Suprapubic skin (tissue), 3 donors: ENCODE measurements around the gene HES1.
"Not testable (repeated sequence)": the region's sequence is repeated elsewhere in the genome, so short reads cannot be mapped to it uniquely, and the experiment has no call there.

Experiments used
- POLR2A ChIP-seq, 2 donors: fragments of 450-650 bp; IDR thresholded peaks; one replicate each; pipeline ENCODE4 v1.6.1; 2017; ENCODE audit warnings: antibody characterized with exemption in 2 of 2, mild to moderate bottlenecking in 2 of 2, moderate library complexity in 2 of 2
- TF ChIP-seq, protein P1 (sequence below), 2 donors: fragments of 200-600 bp in 1 of 2; fragments of 450-650 bp in 1 of 2; sonication (generic) in 1 of 2; IDR thresholded peaks; one replicate each; pipeline ENCODE4 v1.5.1; 2016 to 2019; ENCODE audit warnings: antibody characterized with exemption in 2 of 2, mild to moderate bottlenecking in 1 of 2, moderate library complexity in 1 of 2

DNA sequence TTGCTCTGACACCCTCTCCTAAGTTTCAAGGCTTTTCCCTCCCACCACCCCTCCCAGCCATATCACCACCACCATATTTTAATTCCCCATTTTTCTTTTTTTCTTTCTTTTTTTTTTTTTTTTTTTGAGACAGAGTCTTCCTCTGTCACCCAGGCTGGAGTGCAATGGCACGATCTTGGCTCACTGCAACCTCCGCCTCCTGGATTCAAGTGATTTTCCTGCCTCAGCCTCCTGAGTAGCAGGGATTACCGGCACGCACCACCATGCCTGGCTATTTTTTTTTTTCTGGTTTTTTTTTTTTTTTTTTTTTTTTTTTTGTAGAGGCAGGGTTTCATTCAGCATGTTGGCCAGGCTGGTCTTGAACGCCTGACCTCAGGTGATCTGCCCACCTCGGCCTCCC, 44.1 kb upstream of the HES1 start:
- TF ChIP-seq, protein P1, sequence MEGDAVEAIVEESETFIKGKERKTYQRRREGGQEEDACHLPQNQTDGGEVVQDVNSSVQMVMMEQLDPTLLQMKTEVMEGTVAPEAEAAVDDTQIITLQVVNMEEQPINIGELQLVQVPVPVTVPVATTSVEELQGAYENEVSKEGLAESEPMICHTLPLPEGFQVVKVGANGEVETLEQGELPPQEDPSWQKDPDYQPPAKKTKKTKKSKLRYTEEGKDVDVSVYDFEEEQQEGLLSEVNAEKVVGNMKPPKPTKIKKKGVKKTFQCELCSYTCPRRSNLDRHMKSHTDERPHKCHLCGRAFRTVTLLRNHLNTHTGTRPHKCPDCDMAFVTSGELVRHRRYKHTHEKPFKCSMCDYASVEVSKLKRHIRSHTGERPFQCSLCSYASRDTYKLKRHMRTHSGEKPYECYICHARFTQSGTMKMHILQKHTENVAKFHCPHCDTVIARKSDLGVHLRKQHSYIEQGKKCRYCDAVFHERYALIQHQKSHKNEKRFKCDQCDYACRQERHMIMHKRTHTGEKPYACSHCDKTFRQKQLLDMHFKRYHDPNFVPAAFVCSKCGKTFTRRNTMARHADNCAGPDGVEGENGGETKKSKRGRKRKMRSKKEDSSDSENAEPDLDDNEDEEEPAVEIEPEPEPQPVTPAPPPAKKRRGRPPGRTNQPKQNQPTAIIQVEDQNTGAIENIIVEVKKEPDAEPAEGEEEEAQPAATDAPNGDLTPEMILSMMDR (IDR thresholded peaks at IDR 0.05), result not testable (repeated sequence)
- not testable (repeated sequence) for TF ChIP-seq POLR2A (IDR thresholded peaks at IDR 0.05)
